HG02763 (cell line): Measurements from ENCODE around the gene OGFOD2.
A peak's percentile ranks its signal among the peaks of the same experiment; 100 is the strongest.

Experiments
- ATAC-seq: cut with Tn5 transposase; IDR thresholded peaks from one replicate; pipeline ENCODE4 v1.9.1; 2021; ENCODE audit warnings: mild to moderate bottlenecking, moderate library complexity; ENCODE audit not compliant: unreplicated experiment

OGFOD2 gene

GRCh38 chr12:122951406-122951805 is 23.6 kb upstream of the OGFOD2 start:
- no peak for ATAC-seq

DNA sequence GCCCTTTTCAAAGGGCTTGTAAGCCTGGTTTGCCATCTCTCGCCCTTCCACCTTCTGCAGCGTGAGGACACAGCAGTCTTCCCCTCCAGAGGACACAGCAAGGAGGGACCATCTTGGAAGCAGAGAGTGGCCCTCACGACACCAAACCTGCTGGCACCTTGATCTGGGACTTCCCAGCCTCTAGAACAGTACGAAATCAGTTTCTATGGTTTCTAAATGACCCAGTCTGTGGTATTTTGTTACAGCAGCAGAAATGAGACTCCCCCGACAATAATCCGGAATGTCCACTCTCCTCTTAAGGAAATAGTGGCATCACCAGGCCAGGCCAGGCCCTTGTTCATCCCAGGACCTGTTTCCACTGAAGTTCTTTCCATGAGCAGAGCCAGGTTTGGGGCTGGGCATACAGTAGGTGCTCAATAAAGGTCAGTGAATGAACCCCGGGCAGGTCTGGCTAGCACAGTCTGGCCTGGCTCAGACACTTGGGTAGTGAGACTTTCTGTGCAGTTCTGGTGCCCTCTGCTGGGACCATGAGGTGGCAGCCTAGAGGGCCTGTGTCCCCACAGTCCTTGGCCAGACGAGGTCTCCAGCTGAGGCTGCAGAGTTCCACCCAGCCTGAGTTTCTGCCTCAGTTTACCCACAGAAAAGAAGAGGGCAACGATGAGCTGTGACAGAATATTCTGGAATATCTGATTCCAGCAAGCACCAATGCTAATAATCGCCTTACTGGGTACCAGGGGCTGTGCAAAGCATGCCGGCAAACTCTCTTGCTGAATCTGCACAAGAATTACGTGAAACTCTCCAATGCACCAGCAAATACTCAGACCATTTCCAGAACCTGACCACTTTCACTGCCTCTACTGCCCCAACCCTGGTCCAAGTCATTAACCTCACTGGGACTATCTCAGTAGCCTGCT is 22.8 kb upstream of the OGFOD2 start:
- ATAC-seq, result peak; percentile 56

GRCh38 chr12:122955156-122955555 is 19.9 kb upstream of the OGFOD2 start:
- ATAC-seq, result no peak

- ATAC-seq, result no peak
These were observed 19.0 kb upstream of the OGFOD2 start for GRCh38 chr12:122956035-122956434.

DNA sequence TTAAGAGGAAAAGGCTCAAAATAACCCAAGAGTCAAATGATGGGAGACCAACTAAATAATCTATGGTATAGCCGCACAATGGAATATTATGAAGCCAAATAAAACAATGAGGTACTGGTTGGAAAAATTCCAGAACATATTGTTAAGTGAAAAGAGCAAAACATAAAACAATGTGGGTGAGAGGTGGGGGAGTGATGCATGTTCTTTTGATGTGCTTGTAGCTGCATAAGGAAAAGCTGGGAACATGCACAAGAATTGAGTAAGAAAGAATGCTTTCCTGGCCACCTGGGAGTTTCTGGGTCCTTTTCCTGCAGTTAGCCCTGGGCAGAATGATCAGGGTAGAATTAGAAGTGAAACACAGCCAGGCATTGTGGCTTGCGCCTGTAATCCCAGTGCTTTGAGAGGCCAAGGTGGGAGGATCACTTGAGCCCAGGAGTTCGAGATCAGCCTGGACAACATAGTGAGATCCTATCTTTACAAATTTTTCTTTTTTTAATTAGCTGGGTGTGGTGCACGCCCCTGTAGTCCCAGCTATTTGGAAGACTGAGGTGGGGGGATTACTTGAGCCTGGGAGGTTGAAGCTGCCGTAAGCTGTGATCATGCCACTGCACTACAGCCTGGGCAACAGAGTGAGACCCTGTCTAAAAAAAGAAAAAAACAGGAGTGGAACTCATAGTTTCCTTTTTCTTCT is 16.7 kb upstream of the OGFOD2 start:
- ATAC-seq, result no peak

GRCh38 chr12:122959566-122960192 is 15.4 kb upstream of the OGFOD2 start:
- ATAC-seq, result no peak

GRCh38 chr12:122960193-122960569 is 14.9 kb upstream of the OGFOD2 start:
- ATAC-seq, result no peak

DNA sequence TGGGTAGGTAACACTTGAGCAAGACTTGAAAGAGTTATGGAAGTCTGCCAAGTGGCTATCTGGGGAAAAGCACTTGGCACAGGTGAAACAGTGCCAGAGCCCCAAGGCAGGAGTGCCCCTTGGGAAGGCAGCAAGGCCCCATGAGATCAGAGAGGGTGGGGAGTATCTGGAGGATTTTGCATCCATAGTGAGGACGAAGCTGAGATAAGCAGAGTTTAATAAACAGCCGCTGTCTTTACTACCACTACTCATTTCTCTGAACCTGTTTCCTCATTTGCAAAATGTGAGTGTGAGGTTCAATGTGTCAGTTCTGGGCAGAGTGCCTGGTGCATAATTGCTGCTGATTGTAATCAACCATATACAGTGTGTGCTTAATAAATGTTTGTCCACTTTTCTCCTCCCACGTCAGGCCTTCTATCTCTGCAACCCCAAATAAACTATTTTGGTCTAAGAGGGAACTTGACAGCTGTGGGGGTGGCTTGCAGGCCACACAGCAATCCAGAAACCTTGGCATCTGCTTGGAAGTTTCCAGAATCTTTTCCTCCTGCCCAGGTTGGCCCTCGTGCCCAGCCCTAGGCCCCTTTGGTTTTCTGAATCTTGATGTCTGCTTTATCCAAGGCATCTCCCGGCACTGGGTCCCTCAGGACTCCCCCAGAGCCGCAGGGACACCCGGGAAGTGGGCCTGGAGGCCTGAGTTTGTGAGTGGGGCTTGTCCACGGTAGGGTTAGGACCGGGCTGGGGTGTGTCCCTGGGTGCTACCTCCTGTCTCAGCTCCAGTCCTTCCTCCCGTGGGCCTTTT is 13.3 kb upstream of the OGFOD2 start:
- ATAC-seq, result no peak

DNA sequence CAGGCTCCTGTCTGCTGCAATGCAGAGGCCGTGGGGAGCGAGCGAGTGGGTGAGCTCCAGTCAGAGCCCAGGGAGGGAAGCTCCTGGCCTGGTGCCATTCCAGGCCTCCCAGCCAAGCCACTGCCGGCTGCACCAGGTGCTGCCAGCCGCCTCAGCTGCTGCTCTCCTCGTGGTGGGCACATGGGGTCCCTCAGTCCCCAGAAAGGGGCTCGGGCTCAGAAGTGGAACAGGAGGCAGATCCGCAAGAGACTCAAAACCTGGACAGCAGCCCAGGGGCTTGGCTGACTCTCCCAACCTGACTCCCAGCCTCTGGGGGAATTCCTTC is 11.1 kb upstream of the OGFOD2 start:
- ATAC-seq, result no peak

- ATAC-seq, result no peak
These were observed 10.4 kb upstream of the OGFOD2 start for GRCh38 chr12:122964439-122965257.

DNA sequence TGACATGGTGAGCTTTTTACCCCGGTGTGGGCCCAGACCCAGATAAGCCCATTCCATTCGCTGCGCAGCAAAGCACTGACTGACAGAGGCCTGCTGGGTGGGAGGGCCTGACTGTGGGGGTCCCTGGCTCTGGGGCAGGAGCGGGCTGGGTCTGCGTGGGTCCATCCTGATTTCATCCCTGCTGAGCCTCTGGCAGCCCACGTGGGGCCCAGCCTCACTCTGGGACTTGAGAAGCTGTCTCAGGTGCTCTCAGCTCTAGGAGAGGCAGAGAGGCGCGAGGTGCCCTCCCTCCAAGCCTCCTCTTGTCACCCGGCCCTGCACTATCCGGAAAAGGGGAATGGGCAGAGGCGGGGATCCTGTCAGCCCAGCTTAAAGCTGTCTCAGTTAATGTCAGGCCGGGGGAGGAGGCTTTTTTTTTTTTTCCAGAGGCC is 9.7 kb upstream of the OGFOD2 start:
- ATAC-seq, result no peak

DNA sequence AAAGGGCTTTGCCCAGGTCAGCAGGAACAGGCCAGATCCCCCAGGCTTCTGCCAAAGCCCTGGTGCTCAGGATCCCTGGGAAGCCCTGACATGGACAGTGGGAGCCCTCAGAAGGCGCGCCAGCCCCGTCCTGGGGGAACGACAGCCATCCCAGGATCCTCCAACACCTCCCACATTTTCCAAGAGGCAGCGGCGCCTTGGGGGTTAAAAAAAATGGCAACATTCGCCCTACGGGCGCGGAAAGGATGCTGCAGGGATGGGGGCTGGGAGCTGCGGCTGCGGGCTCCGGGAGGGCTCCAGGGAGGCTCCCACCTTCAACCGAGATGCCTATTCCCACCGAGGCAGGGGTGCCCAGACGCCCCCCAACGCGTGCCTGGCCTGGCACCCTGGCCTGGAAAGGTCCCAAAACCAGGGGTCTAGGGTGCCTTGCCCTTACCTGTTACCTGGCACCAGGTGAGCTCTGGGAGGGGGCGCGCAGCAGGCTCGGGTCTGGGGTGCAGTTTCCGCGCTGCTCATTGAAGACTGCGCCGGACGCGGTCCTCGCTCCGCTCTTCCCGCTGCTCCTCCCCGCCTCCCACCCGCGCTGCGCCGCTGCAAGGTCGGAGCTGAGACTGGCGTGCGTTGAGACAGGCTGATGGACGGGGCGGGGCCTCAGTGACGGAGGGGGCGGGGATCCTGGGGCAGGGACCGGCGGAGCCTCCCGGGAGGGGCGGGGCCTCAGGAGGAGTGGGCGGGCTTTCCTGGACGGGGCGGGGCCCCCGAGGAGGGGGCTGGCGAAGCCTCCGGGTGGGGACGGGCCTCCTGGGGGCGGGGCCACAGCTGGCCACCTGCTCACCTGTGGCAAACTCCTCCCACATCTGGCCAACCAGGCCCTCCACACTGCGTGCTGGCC is 8.9 kb upstream of the OGFOD2 start, which contains the start of gene ABCB9:
Gene ABCB9 (minus strand): TSS at position 613 of the 892 bp plus-strand sequence. CDS start 6,228 bp downstream, outside the sequence.
- ATAC-seq, result peak; percentile 60

- no peak for ATAC-seq
These were observed 8.1 kb upstream of the OGFOD2 start for GRCh38 chr12:122966743-122967550.

GRCh38 chr12:122968104-122968503 is 6.9 kb upstream of the OGFOD2 start:
- no peak for ATAC-seq

DNA sequence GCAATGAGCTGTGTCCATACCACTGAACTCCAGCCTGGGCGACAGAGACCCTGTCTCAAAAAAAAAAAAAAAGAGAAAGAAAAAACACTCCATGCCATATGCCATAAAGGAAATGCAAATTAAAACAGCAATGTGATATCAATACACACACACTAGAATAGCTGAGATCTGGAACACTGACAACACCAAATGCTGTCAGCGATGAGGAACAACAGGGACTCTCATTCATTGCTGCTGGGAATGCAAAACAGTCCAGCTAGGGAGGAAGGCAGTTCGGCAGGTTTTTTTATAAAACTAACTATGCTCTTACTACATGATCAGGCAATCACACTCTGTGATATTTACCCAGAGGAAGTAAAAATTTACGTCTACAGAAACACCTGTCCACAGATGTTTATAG is 5.4 kb upstream of the OGFOD2 start:
- ATAC-seq, result no peak

DNA sequence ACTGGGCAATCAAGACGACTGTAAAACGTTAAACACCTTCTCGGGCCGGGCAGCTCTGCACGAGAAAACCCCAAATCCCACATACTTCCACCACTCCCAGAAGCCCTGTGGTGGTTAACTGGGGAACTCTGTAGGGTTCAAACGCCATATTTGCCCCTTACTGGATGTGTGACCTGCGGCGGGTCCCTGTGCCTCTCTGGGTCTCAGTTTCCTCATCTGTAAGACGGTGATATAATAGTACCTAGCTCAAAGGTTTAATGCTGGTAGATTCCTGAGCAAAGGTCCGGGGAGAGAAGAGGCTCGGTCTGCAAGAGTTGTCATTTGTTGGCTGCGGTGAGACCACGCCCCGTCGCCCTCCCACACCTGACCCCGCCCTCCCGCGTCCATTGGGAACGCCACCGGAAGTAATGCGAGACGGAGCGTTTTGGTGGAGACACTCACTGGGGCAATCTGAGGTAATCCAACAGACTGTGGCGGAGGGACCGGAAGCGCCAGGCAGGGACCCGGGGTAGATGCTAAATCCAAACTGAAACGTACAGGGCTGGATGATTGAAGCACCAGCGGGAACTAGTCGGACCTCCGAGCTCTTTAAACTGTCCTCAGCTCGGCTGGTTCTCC is 661 bp upstream of the OGFOD2 start:
- ATAC-seq, result peak; percentile 84

DNA sequence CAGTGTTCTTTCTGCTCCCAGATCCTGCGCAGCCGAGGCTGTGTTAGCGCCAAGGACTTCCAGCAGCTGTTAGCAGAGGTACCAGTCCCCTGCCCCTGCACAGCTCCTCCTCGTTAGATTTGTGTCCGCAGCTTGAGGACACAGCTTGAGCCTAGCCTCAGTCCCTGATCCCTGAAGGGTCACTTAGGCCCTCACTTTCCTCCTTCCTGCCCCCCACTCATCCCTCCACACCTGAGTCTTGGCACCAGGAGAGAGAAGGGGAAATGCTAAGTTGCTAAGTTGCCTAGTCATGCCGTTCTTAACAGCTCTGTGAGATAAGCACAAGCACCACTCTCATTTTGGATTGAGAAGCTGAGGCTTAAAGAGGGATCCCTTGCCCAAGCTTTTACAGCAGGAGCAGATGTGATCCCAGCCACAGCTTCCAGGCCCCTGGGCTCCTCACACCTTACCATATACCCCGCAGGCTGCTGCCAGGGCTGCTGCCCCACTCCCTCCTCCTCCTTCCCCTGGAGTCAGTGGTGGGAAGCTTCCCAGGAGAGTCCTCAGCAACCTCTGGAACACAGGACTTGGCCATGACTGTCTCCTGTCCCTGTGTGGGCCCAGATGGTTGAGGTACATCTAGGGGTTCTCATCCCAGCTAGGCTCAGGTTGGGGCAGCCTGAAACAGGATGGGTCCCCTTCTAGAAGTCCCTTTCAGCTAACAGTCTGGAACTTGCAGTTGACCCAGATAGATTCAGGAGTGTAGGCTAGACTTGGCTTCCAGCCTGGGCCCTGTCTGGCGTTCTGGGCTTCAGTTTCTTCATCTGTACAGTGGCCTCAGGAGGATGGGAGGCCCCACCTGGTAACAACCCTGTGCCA is 975 bp downstream of the OGFOD2 start:
- ATAC-seq, result no peak
